ENCODE data around the gene GRIP1.

GRCh38 chr12:66500841-66501240, 178.0 kb downstream of the GRIP1 start:
- TF ChIP-seq RELA (CRISPR knock-in tag; IDR thresholded peaks at IDR 0.05; ENCODE audit: borderline replicate concordance) (no peak), CTCF (IDR thresholded peaks at IDR 0.05) (no peak), TCF7 (CRISPR knock-in tag; IDR thresholded peaks at IDR 0.05; ENCODE audit: low read depth) (no peak), SP1 (CRISPR knock-in tag; conservative IDR thresholded peaks at IDR 0.05) (no peak), ZBTB21 (CRISPR knock-in tag; IDR thresholded peaks at IDR 0.05; ENCODE audit: borderline replicate concordance) (no peak), ZNF423 (CRISPR knock-in tag; IDR thresholded peaks at IDR 0.05) (no peak), JUN (CRISPR knock-in tag; IDR thresholded peaks at IDR 0.05) (no peak), ATF2 (CRISPR knock-in tag; IDR thresholded peaks at IDR 0.05; ENCODE audit: borderline replicate concordance, low read depth) (no peak)
- TF ChIP-seq, protein P1, sequence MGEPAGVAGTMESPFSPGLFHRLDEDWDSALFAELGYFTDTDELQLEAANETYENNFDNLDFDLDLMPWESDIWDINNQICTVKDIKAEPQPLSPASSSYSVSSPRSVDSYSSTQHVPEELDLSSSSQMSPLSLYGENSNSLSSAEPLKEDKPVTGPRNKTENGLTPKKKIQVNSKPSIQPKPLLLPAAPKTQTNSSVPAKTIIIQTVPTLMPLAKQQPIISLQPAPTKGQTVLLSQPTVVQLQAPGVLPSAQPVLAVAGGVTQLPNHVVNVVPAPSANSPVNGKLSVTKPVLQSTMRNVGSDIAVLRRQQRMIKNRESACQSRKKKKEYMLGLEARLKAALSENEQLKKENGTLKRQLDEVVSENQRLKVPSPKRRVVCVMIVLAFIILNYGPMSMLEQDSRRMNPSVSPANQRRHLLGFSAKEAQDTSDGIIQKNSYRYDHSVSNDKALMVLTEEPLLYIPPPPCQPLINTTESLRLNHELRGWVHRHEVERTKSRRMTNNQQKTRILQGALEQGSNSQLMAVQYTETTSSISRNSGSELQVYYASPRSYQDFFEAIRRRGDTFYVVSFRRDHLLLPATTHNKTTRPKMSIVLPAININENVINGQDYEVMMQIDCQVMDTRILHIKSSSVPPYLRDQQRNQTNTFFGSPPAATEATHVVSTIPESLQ (CRISPR knock-in tag; IDR thresholded peaks at IDR 0.05) = no peak

All from WTC11 (cell line).